GM19043 (cell line): ENCODE measurements around the gene ZDHHC14.

Source experiments
- ATAC-seq: cut with Tn5 transposase; IDR thresholded peaks from one replicate; pipeline ENCODE4 v1.9.1; 2021; ENCODE audit warnings: low read depth; ENCODE audit not compliant: unreplicated experiment

The ZDHHC14 gene

GRCh38 chr6:157605484-157605883 is 224.5 kb downstream of the ZDHHC14 start:
- ATAC-seq = no peak

GRCh38 chr6:157606516-157606915 is 225.5 kb downstream of the ZDHHC14 start:
- no peak for ATAC-seq

- peak; percentile 72 for ATAC-seq
Measured at GRCh38 chr6:157607317-157608109, 226.5 kb downstream of the ZDHHC14 start.

- ATAC-seq = no peak
Measured at GRCh38 chr6:157608221-157609075, 227.5 kb downstream of the ZDHHC14 start.

GRCh38 chr6:157609117-157609516 is 228.1 kb downstream of the ZDHHC14 start:
- ATAC-seq = no peak

GRCh38 chr6:157609556-157609955 is 228.6 kb downstream of the ZDHHC14 start:
- ATAC-seq = no peak

GRCh38 chr6:157610451-157610999 is 229.5 kb downstream of the ZDHHC14 start:
- ATAC-seq = no peak

- ATAC-seq = no peak
Measured at GRCh38 chr6:157611406-157611805, 230.4 kb downstream of the ZDHHC14 start.

GRCh38 chr6:157613011-157613522 is 232.1 kb downstream of the ZDHHC14 start:
- ATAC-seq = no peak

GRCh38 chr6:157614026-157614568 is 233.1 kb downstream of the ZDHHC14 start:
- ATAC-seq = no peak

- ATAC-seq = no peak
Measured at GRCh38 chr6:157615420-157615769, 234.4 kb downstream of the ZDHHC14 start.

GRCh38 chr6:157615951-157616350 is 235.0 kb downstream of the ZDHHC14 start:
- ATAC-seq = no peak

- ATAC-seq = no peak
Measured at GRCh38 chr6:157620944-157621343, 240.0 kb downstream of the ZDHHC14 start.

GRCh38 chr6:157621406-157621805 is 240.4 kb downstream of the ZDHHC14 start:
- no peak for ATAC-seq

GRCh38 chr6:157622427-157622826 is 241.4 kb downstream of the ZDHHC14 start:
- no peak for ATAC-seq

- no peak for ATAC-seq
Measured at GRCh38 chr6:157625111-157625510, 244.1 kb downstream of the ZDHHC14 start.

- no peak for ATAC-seq
Measured at GRCh38 chr6:157625764-157626163, 244.8 kb downstream of the ZDHHC14 start.

GRCh38 chr6:157627195-157627966 is 246.4 kb downstream of the ZDHHC14 start:
- ATAC-seq = no peak

GRCh38 chr6:157628463-157628862 is 247.5 kb downstream of the ZDHHC14 start:
- no peak for ATAC-seq

GRCh38 chr6:157629220-157629619 is 248.2 kb downstream of the ZDHHC14 start:
- ATAC-seq = no peak
